Fibroblast of lung (primary cell): ENCODE data around the gene SUPT5H.

Source experiments
- EZH2 ChIP-seq: IDR thresholded peaks from 2 replicates; pipeline ENCODE4 v1.5.1; 2012; ENCODE audit warnings: low read length, control low read depth, mild to moderate bottlenecking; ENCODE audit errors: missing control alignments
- TF ChIP-seq, protein P1 (sequence below), 2 donors: IDR thresholded peaks in 1 of 2; conservative IDR thresholded peaks in 1 of 2; 1 replicate in 1 of 2; 2 replicates in 1 of 2; pipeline ENCODE4 v1.5.1; 2011 to 2012; ENCODE audit warnings: low read length in 2 of 2, control low read depth in 1 of 2, inconsistent platforms in 1 of 2, low read depth in 1 of 2, mild to moderate bottlenecking in 1 of 2

DNA sequence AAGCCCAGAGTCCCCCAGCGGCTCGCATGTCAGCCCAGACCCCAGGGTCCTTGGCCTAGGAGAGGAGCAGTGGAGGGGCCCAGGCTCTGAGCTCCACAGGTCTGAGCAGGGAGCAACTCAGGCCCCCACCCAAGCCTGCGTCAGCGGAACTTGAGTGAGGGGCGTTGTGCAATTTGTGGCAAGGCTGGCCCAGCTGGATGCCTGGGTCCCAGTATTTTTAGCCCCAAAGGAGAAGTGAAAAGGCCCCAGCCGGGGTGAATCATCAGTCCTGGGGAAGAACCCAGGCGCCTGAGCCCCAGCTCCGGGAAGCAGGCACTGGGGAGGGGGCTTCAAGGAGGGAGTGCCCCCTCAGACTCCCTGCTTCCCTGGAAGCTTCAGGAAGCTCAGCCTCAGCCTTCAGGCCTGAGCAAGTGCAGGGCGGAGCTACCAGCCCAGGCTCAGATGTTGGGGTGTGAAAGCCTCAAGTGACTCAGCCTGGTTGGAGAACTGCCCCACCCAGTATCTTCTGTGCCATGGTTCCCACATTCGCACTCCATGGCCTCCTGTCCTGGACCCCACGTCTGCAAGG, 47.0 kb upstream of the SUPT5H start:
- TF ChIP-seq, protein P1, sequence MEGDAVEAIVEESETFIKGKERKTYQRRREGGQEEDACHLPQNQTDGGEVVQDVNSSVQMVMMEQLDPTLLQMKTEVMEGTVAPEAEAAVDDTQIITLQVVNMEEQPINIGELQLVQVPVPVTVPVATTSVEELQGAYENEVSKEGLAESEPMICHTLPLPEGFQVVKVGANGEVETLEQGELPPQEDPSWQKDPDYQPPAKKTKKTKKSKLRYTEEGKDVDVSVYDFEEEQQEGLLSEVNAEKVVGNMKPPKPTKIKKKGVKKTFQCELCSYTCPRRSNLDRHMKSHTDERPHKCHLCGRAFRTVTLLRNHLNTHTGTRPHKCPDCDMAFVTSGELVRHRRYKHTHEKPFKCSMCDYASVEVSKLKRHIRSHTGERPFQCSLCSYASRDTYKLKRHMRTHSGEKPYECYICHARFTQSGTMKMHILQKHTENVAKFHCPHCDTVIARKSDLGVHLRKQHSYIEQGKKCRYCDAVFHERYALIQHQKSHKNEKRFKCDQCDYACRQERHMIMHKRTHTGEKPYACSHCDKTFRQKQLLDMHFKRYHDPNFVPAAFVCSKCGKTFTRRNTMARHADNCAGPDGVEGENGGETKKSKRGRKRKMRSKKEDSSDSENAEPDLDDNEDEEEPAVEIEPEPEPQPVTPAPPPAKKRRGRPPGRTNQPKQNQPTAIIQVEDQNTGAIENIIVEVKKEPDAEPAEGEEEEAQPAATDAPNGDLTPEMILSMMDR (conservative IDR thresholded peaks at IDR 0.05 in 1 of 2, IDR thresholded peaks at IDR 0.05 in 1 of 2; ENCODE audit: low read depth in 1 of 2, low read length in 2 of 2), result no peak
- no peak for TF ChIP-seq EZH2
